ENCODE measurements around the gene SPAG7.

GRCh38 chr17:4959261-4959965 lies 8.2 kb downstream of the SPAG7 start:
- no peak for TF ChIP-seq POLR2A (IDR thresholded peaks at IDR 0.05; ENCODE audit: low read depth, low read length)
- TF ChIP-seq POLR2AphosphoS5 (IDR thresholded peaks at IDR 0.05; ENCODE audit: low read depth, low read length), result no peak
- TF ChIP-seq TAF1 (IDR thresholded peaks at IDR 0.05; ENCODE audit: borderline replicate concordance, low read depth, low read length), result no peak

All from GM12892 (cell line).